Smooth muscle cell (in vitro differentiated cells): ENCODE results near the gene RNF217. TPM values are rescaled to one million over a fixed set of nuclear protein-coding genes. Genes with fewer than 3 reads are reported as not detected.

Experiments used
- DNase-seq: peaks from one replicate; lab custom pipeline; 2025; ENCODE audit not compliant: unreplicated experiment; lab: John Stamatoyannopoulos, UW
- H2AFZ ChIP-seq: fragments of 200-600 bp; sonication (generic); 2 replicates; pipeline ENCODE4 v1.6.0; 2016; ENCODE audit warnings: antibody characterized with exemption, low read depth, mild to moderate bottlenecking
- H3F3A ChIP-seq: fragments of 200-600 bp; sonication (generic); 2 replicates; pipeline ENCODE4 v1.6.0; 2017; ENCODE audit warnings: antibody characterized with exemption, low read depth
- H3K27ac ChIP-seq: fragments of 200-600 bp; sonication (generic); 2 replicates; pipeline ENCODE4 v1.5.1; 2016; ENCODE audit warnings: low read depth, mild to moderate bottlenecking
- H3K27me3 ChIP-seq: fragments of 200-600 bp; sonication (generic); 2 replicates; pipeline ENCODE4 v1.6.1; 2016; ENCODE audit warnings: low read depth, mild to moderate bottlenecking
- H3K36me3 ChIP-seq: fragments of 200-600 bp; sonication (generic); 2 replicates; pipeline ENCODE4 v1.5.1; 2016; ENCODE audit warnings: low read depth
- H3K4me1 ChIP-seq: fragments of 200-600 bp; sonication (generic); 2 replicates; pipeline ENCODE4 v1.5.1; 2016; ENCODE audit warnings: low read depth
- H3K4me2 ChIP-seq: fragments of 200-600 bp; sonication (generic); 2 replicates; pipeline ENCODE4 v1.6.0; 2016; ENCODE audit warnings: mild to moderate bottlenecking
- H3K4me3 ChIP-seq: fragments of 200-600 bp; sonication (generic); 2 replicates; pipeline ENCODE4 v1.5.1; 2016; ENCODE audit warnings: mild to moderate bottlenecking
- H3K79me2 ChIP-seq: fragments of 200-600 bp; sonication (generic); 2 replicates; pipeline ENCODE4 v1.6.0; 2016; ENCODE audit warnings: low read depth, mild to moderate bottlenecking
- H3K9ac ChIP-seq: fragments of 200-600 bp; sonication (generic); 2 replicates; pipeline ENCODE4 v1.6.0; 2016; ENCODE audit warnings: low read depth
- H3K9me3 ChIP-seq: fragments of 200-600 bp; sonication (generic); replicated peaks from 2 replicates; pipeline ENCODE4 v1.5.1; 2016; ENCODE audit warnings: low read depth
- H4K20me1 ChIP-seq: fragments of 200-600 bp; sonication (generic); 2 replicates; pipeline ENCODE4 v1.6.0; 2016; ENCODE audit warnings: low read depth
- CTCF ChIP-seq: fragments of 200-600 bp; sonication (generic); IDR thresholded peaks from 2 replicates; pipeline ENCODE4 v1.5.1; 2017; ENCODE audit warnings: borderline replicate concordance, mild to moderate bottlenecking, antibody characterized with exemption; ENCODE audit not compliant: insufficient read depth, poor library complexity, severe bottlenecking
- WGBS: methylation state at CpG from one replicate; pipeline ENCODE4 v1.1.7; 2016; ENCODE audit warnings: low lambda C conversion rate; 5-methylcytosine and 5-hydroxymethylcytosine counted together
- polyA plus RNA-seq: library from polyadenylated mRNA; unstranded; fragments of >200 nt; fragmentation: Nextera tagmentation; extraction: Ambion mirVana; gene quantifications from 2 replicates; pipeline ENCODE4 v1.2.1, GENCODE V29; 2016
- total RNA-seq: library from RNA; depleted of rRNA; stranded (reverse); fragments of >200 nt; gene quantifications from 2 replicates; pipeline ENCODE4 v1.2.3, GENCODE V29; 2014

RNF217 gene
- total and polyA plus RNA-seq, 2 experiments from 2014 or later, result 15.6 to 127 TPM

- TF ChIP-seq CTCF, result no peak
- Histone ChIP-seq H3K36me3 (peaks cover 3% of the 10 kb centered on the region), H3K9ac (peak overlapping the region; percentile 47), H3K79me2 (no peaks in the 10 kb centered on the region), H3K4me2 (peak overlapping the region; percentile 75), H3K27ac (peak overlapping the region; percentile 95), H3K27me3 (no peaks in the 10 kb centered on the region), H3K9me3 (no peaks in the 10 kb centered on the region), H3K4me3 (no peak overlapping the region), H4K20me1 (no peaks in the 10 kb centered on the region), H3F3A (peaks cover 48% of the 10 kb centered on the region), H2AFZ (peak overlapping the region; percentile 14), H3K4me1 (peaks cover 47% of the 10 kb centered on the region)
- WGBS, result 3% methylated on average over 4 of the region's 4 CpGs
- no peak for DNase-seq
Observed at GRCh38 chr6:125104425-125104824, 142.2 kb downstream of the RNF217 start.

GRCh38 chr6:125107048-125107447 lies 144.8 kb downstream of the RNF217 start:
- DNase-seq, result no peak
- Histone ChIP-seq H3F3A (peaks cover 34% of the 10 kb centered on the region), H3K4me1 (peaks cover 33% of the 10 kb centered on the region), H3K27ac (peak overlapping the region; percentile 39), H3K27me3 (no peaks in the 10 kb centered on the region), H3K79me2 (no peaks in the 10 kb centered on the region), H3K4me2 (no peak overlapping the region), H3K4me3 (no peak overlapping the region), H3K36me3 (peaks cover 8% of the 10 kb centered on the region), H3K9me3 (peaks cover 18% of the 10 kb centered on the region), H3K9ac (no peak overlapping the region), H2AFZ (no peak overlapping the region), H4K20me1 (no peaks in the 10 kb centered on the region)
- 53% methylated on average over 5 of the region's 5 CpGs for WGBS
- no peak for TF ChIP-seq CTCF

- no peak overlapping the region for H2AFZ ChIP-seq
- H3F3A ChIP-seq, result peaks cover 27% of the 10 kb centered on the region
- H3K27ac ChIP-seq, result peak overlapping the region; percentile 39
- H3K9me3 ChIP-seq, result peaks cover 18% of the 10 kb centered on the region
- H3K27me3 ChIP-seq, result no peaks in the 10 kb centered on the region
- 88% methylated on average over 3 of the region's 3 CpGs for WGBS
- no peak overlapping the region for H3K4me2 ChIP-seq
- H4K20me1 ChIP-seq, result no peaks in the 10 kb centered on the region
- no peaks in the 10 kb centered on the region for H3K79me2 ChIP-seq
- no peak overlapping the region for H3K9ac ChIP-seq
- H3K4me3 ChIP-seq, result no peak overlapping the region
- no peak for DNase-seq
- peaks cover 8% of the 10 kb centered on the region for H3K36me3 ChIP-seq
- H3K4me1 ChIP-seq, result peaks cover 24% of the 10 kb centered on the region
- TF ChIP-seq CTCF, result no peak
Observed at GRCh38 chr6:125107896-125108295, 145.7 kb downstream of the RNF217 start.

- H3K4me3 ChIP-seq, result no peak overlapping the region
Observed at GRCh38 chr6:125110056-125110455, 147.8 kb downstream of the RNF217 start.

More at GRCh38 chr6:125110056-125110455, 147.8 kb downstream of the RNF217 start:
- WGBS, result 97% methylated on average over 1 of the region's 1 CpG
- H4K20me1 ChIP-seq, result no peaks in the 10 kb centered on the region
- TF ChIP-seq CTCF, result no peak
- no peak overlapping the region for H3K4me2 ChIP-seq
- peaks cover 8% of the 10 kb centered on the region for H3F3A ChIP-seq
- H3K27me3 ChIP-seq, result no peaks in the 10 kb centered on the region
- H3K27ac ChIP-seq, result no peak overlapping the region
- no peak overlapping the region for H3K9ac ChIP-seq
- no peaks in the 10 kb centered on the region for H3K79me2 ChIP-seq
- peaks cover 18% of the 10 kb centered on the region for H3K9me3 ChIP-seq
- peaks cover 3% of the 10 kb centered on the region for H3K4me1 ChIP-seq
- no peak overlapping the region for H2AFZ ChIP-seq
- no peak for DNase-seq
- H3K36me3 ChIP-seq, result peaks cover 8% of the 10 kb centered on the region
